HFF-Myc (cell line): ENCODE measurements around the gene CMPK2.

Experiments used
- DNase-seq: peaks from one replicate; pipeline ENCODE4 v3.0.0-alpha.2; 2011; ENCODE audit warnings: low read depth; ENCODE audit errors: extremely low read depth
- H3K4me3 ChIP-seq: replicated peaks from 2 replicates; pipeline ENCODE4 v1.5.1; 2011; ENCODE audit warnings: low read depth, mild to moderate bottlenecking, control low read depth, low read length
- CTCF ChIP-seq: IDR thresholded peaks from 2 replicates; pipeline ENCODE4 v1.5.1; 2012; ENCODE audit warnings: mild to moderate bottlenecking, low read depth, low read length, control low read depth; ENCODE audit errors: missing control alignments

CMPK2 gene

GRCh38 chr2:6856548-6856920 lies 9.2 kb downstream of the CMPK2 start:
- DNase-seq, result no peak
- no peak for TF ChIP-seq CTCF
- H3K4me3 ChIP-seq, result no peak overlapping the region

- no peak for DNase-seq
- no peak for TF ChIP-seq CTCF
- no peak overlapping the region for H3K4me3 ChIP-seq
These were observed 9.7 kb downstream of the CMPK2 start for GRCh38 chr2:6855860-6856547.

GRCh38 chr2:6854416-6854815 lies 11.3 kb downstream of the CMPK2 start:
- no peak for DNase-seq
- H3K4me3 ChIP-seq, result no peak overlapping the region
- no peak for TF ChIP-seq CTCF

GRCh38 chr2:6852195-6852594 lies 13.5 kb downstream of the CMPK2 start:
- no peak for TF ChIP-seq CTCF
- DNase-seq, result no peak
- no peak overlapping the region for H3K4me3 ChIP-seq

GRCh38 chr2:6846967-6847681 lies 18.6 kb downstream of the CMPK2 start:
- H3K4me3 ChIP-seq, result no peak overlapping the region
- no peak for DNase-seq
- no peak for TF ChIP-seq CTCF

DNA sequence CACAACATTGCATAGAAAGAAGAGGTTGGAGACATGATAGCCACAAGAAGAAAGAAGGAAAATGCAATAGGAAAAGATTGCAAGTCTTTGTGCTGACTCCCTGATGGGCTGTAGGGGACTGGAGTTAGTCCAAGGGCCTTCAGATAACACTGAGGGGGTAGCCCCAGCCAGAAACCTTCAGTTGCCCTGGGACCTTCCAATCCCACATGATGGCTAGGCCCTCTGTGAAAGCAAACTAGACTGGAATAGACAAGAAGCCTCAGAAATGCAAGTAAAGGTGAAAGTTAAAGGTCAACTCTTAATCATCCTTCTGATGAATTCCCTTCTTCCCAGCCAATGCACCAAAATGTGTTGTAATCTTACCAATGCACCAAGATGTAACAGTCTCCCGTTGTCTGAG lies 19.2 kb downstream of the CMPK2 start:
- H3K4me3 ChIP-seq, result no peak overlapping the region
- TF ChIP-seq CTCF, result no peak
- DNase-seq, result no peak
